ENCODE results near the gene GPR78. TPM values are rescaled to one million over a fixed set of nuclear protein-coding genes. Genes with fewer than 3 reads are reported as not detected.
"Not testable (repeated sequence)": the region's sequence is repeated elsewhere in the genome, so short reads cannot be mapped to it uniquely, and the experiment has no call there.

GPR78 gene
- polyA plus RNA-seq, 1 donor (not counting 4 experiments of a cell fraction or from before 2014, with no cell fraction given) = not detected

GRCh38 chr4:8618961-8619720, 38.9 kb downstream of the GPR78 start:
- Histone ChIP-seq H4K20me1 (ENCODE audit: control insufficient read depth, extremely low read depth, insufficient read depth, low read length) (no peaks in the 10 kb centered on the region), H3K9me1 (ENCODE audit: control insufficient read depth, extremely low read depth, insufficient read depth, low read length) (no peaks in the 10 kb centered on the region), H3K36me3 (ENCODE audit: control insufficient read depth in 2 of 2, extremely low read depth in 1 of 2, insufficient read depth in 2 of 2, low read length in 2 of 2) (no peaks in the 10 kb centered on the region), H3K4me3 (ENCODE audit: control insufficient read depth in 2 of 3, extremely low read depth in 1 of 3, insufficient read depth in 2 of 3, low read depth in 1 of 3, low read length in 3 of 3) (no peak overlapping the region), H3K4me2 (ENCODE audit: control insufficient read depth, extremely low read depth, insufficient read depth, low read depth, low read length) (no peak overlapping the region), H3K27ac (ENCODE audit: control insufficient read depth, insufficient read depth, low read length) (no peak overlapping the region), H3K4me1 (ENCODE audit: control insufficient read depth, extremely low read depth, insufficient read depth, low read length) (no peaks in the 10 kb centered on the region), H3K9me3 (ENCODE audit: control insufficient read depth, low read depth, low read length) (no peaks in the 10 kb centered on the region), H3K27me3 (ENCODE audit: control insufficient read depth, extremely low read depth, insufficient read depth, low read length) (no peaks in the 10 kb centered on the region), H3K9ac (ENCODE audit: control insufficient read depth, extremely low read depth, insufficient read depth, low read length) (no peak overlapping the region), H3K79me2 (ENCODE audit: control insufficient read depth, insufficient read depth, low read length) (no peaks in the 10 kb centered on the region), H2AFZ (ENCODE audit: control insufficient read depth, low read length) (no peak overlapping the region)
- DNase-seq (ENCODE audit: low read depth, low spot score) (no peak), FAIRE-seq (no peak)
- dilution Hi-C loops (cut with MboI; ENCODE audit: extremely low pct_ligation_motif_present, low sequenced_read_pairs) = no loop called here
- TF ChIP-seq, protein P1, sequence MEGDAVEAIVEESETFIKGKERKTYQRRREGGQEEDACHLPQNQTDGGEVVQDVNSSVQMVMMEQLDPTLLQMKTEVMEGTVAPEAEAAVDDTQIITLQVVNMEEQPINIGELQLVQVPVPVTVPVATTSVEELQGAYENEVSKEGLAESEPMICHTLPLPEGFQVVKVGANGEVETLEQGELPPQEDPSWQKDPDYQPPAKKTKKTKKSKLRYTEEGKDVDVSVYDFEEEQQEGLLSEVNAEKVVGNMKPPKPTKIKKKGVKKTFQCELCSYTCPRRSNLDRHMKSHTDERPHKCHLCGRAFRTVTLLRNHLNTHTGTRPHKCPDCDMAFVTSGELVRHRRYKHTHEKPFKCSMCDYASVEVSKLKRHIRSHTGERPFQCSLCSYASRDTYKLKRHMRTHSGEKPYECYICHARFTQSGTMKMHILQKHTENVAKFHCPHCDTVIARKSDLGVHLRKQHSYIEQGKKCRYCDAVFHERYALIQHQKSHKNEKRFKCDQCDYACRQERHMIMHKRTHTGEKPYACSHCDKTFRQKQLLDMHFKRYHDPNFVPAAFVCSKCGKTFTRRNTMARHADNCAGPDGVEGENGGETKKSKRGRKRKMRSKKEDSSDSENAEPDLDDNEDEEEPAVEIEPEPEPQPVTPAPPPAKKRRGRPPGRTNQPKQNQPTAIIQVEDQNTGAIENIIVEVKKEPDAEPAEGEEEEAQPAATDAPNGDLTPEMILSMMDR (optimal IDR thresholded peaks at IDR 0.05 in 1 of 3, IDR thresholded peaks at IDR 0.05 in 1 of 3, conservative IDR thresholded peaks at IDR 0.05 in 1 of 3; ENCODE audit: extremely low read depth in 1 of 3, insufficient read depth in 2 of 3, low read length in 3 of 3) = no peak
- TF ChIP-seq EZH2 (IDR thresholded peaks at IDR 0.05; ENCODE audit: low read length) = no peak

GRCh38 chr4:8621135-8621534, 40.9 kb downstream of the GPR78 start:
- H3K4me3 ChIP-seq (ENCODE audit: control insufficient read depth in 2 of 3, extremely low read depth in 1 of 3, insufficient read depth in 2 of 3, low read depth in 1 of 3, low read length in 3 of 3); dilution Hi-C loops (cut with MboI; ENCODE audit: extremely low pct_ligation_motif_present, low sequenced_read_pairs); DNase-seq (ENCODE audit: low read depth, low spot score); H3K4me2 ChIP-seq (ENCODE audit: control insufficient read depth, extremely low read depth, insufficient read depth, low read depth, low read length); H3K27me3 ChIP-seq (ENCODE audit: control insufficient read depth, extremely low read depth, insufficient read depth, low read length); H3K9me3 ChIP-seq (ENCODE audit: control insufficient read depth, low read depth, low read length); H3K27ac ChIP-seq (ENCODE audit: control insufficient read depth, insufficient read depth, low read length); H3K4me1 ChIP-seq (ENCODE audit: control insufficient read depth, extremely low read depth, insufficient read depth, low read length); H4K20me1 ChIP-seq (ENCODE audit: control insufficient read depth, extremely low read depth, insufficient read depth, low read length); H3K9me1 ChIP-seq (ENCODE audit: control insufficient read depth, extremely low read depth, insufficient read depth, low read length); FAIRE-seq; H3K79me2 ChIP-seq (ENCODE audit: control insufficient read depth, insufficient read depth, low read length); H3K9ac ChIP-seq (ENCODE audit: control insufficient read depth, extremely low read depth, insufficient read depth, low read length); H2AFZ ChIP-seq (ENCODE audit: control insufficient read depth, low read length); H3K36me3 ChIP-seq (ENCODE audit: control insufficient read depth in 2 of 2, extremely low read depth in 1 of 2, insufficient read depth in 2 of 2, low read length in 2 of 2): not testable (repeated sequence)

GRCh38 chr4:8624601-8625272, 44.5 kb downstream of the GPR78 start:
- H2AFZ ChIP-seq (ENCODE audit: control insufficient read depth, low read length); DNase-seq (ENCODE audit: low read depth, low spot score); H3K4me1 ChIP-seq (ENCODE audit: control insufficient read depth, extremely low read depth, insufficient read depth, low read length); H3K79me2 ChIP-seq (ENCODE audit: control insufficient read depth, insufficient read depth, low read length); dilution Hi-C loops (cut with MboI; ENCODE audit: extremely low pct_ligation_motif_present, low sequenced_read_pairs); H3K27ac ChIP-seq (ENCODE audit: control insufficient read depth, insufficient read depth, low read length); H3K9me3 ChIP-seq (ENCODE audit: control insufficient read depth, low read depth, low read length); H3K27me3 ChIP-seq (ENCODE audit: control insufficient read depth, extremely low read depth, insufficient read depth, low read length); H3K4me2 ChIP-seq (ENCODE audit: control insufficient read depth, extremely low read depth, insufficient read depth, low read depth, low read length); H3K36me3 ChIP-seq (ENCODE audit: control insufficient read depth in 2 of 2, extremely low read depth in 1 of 2, insufficient read depth in 2 of 2, low read length in 2 of 2); H3K4me3 ChIP-seq (ENCODE audit: control insufficient read depth in 2 of 3, extremely low read depth in 1 of 3, insufficient read depth in 2 of 3, low read depth in 1 of 3, low read length in 3 of 3); H4K20me1 ChIP-seq (ENCODE audit: control insufficient read depth, extremely low read depth, insufficient read depth, low read length); H3K9ac ChIP-seq (ENCODE audit: control insufficient read depth, extremely low read depth, insufficient read depth, low read length); H3K9me1 ChIP-seq (ENCODE audit: control insufficient read depth, extremely low read depth, insufficient read depth, low read length); FAIRE-seq: not testable (repeated sequence)

GRCh38 chr4:8630240-8630905, 50.2 kb downstream of the GPR78 start:
- dilution Hi-C loops (cut with MboI; ENCODE audit: extremely low pct_ligation_motif_present, low sequenced_read_pairs); H3K36me3 ChIP-seq (ENCODE audit: control insufficient read depth in 2 of 2, extremely low read depth in 1 of 2, insufficient read depth in 2 of 2, low read length in 2 of 2); FAIRE-seq; H3K9me3 ChIP-seq (ENCODE audit: control insufficient read depth, low read depth, low read length); H3K4me1 ChIP-seq (ENCODE audit: control insufficient read depth, extremely low read depth, insufficient read depth, low read length); H2AFZ ChIP-seq (ENCODE audit: control insufficient read depth, low read length); H3K4me3 ChIP-seq (ENCODE audit: control insufficient read depth in 2 of 3, extremely low read depth in 1 of 3, insufficient read depth in 2 of 3, low read depth in 1 of 3, low read length in 3 of 3); H3K9me1 ChIP-seq (ENCODE audit: control insufficient read depth, extremely low read depth, insufficient read depth, low read length); H3K27ac ChIP-seq (ENCODE audit: control insufficient read depth, insufficient read depth, low read length); H3K27me3 ChIP-seq (ENCODE audit: control insufficient read depth, extremely low read depth, insufficient read depth, low read length); H3K9ac ChIP-seq (ENCODE audit: control insufficient read depth, extremely low read depth, insufficient read depth, low read length); H4K20me1 ChIP-seq (ENCODE audit: control insufficient read depth, extremely low read depth, insufficient read depth, low read length); H3K4me2 ChIP-seq (ENCODE audit: control insufficient read depth, extremely low read depth, insufficient read depth, low read depth, low read length); H3K79me2 ChIP-seq (ENCODE audit: control insufficient read depth, insufficient read depth, low read length); DNase-seq (ENCODE audit: low read depth, low spot score): not testable (repeated sequence)
